HTERT RPE-1 (cell line): ENCODE measurements around the gene QRICH1.

Experiments used
- in situ Hi-C: fragments of 300-500 bp; cut with MboI; formaldehyde crosslinking; loops from 4 replicates; pipeline ENCODE4 v1.14.3; 2020; ENCODE audit warnings: low sequenced_read_pairs

Gene QRICH1

DNA sequence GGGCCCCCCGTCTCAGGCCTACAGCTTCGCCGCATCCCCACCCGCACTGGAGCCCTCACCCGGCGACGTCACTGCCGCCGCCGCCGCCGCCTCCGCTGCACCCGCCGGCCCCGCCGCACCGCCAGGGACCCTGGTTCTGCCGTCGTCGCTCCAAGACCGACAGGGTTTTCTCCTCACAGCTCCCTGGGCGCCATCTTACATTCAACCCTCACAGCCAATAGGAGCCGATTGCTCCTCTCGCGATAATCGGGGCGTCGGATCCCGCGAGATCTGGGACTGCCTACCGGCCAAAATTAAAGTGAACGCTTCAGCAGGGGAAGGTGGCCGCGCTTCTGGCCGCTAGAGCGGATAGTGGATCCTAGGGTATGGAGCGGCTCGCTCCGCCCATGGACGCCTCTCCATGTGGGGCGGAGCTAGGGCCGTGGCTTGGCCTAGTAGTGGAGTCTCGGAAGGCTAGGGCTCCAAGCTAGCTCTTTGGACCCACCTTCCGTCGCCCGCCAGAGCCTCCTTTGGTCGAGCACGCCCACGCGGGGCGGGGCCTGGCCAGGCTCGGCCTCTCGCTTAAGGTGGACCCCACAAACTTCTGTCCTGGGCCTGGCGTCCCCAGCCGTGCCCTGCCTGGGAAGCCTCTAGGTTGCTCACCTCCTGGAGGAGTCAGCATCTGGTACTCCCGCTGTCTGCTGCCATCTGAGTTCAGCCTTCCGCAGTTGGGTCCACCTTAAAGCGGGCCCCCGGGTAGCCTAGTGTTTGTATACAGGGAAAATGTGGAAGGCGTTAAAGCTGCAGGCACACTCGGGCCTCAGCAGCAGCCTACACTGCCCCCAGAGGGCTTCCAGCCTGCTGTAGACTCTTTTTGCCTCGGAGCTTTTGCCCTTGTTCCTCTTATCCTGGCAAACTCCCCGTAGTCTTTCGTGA is at the start of gene QRICH1:
Gene QRICH1 (minus strand): TSS at position 219 of the 915 bp plus-strand sequence. CDS start 17,054 bp downstream, outside the sequence.
- in situ Hi-C loops = no loop called here

DNA sequence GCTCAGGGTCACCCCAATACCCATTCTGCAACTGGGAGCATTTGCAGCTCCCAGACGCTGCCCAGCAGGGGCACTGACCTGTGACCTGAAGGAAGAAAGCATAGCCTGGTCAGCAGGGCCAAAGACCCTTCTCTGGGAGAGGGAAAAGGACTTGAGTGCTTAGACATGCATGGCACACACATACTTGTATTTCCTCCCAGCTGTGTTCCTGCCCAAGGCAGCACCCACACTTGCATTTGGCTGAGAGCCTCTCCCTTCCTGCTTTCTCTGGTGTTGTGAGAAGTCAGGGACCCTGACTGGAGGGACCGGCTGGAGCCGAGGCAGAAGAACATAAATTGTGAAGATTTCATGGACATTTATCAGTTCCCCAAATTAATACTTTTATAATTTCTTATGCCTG is 46.2 kb upstream of the QRICH1 start:
- in situ Hi-C loops = no loop called here

GRCh38 chr3:49135499-49135898 is 41.6 kb upstream of the QRICH1 start:
- in situ Hi-C loops = no loop called here

- in situ Hi-C loops = no loop called here
Measured at GRCh38 chr3:49134471-49135265, 40.8 kb upstream of the QRICH1 start.

DNA sequence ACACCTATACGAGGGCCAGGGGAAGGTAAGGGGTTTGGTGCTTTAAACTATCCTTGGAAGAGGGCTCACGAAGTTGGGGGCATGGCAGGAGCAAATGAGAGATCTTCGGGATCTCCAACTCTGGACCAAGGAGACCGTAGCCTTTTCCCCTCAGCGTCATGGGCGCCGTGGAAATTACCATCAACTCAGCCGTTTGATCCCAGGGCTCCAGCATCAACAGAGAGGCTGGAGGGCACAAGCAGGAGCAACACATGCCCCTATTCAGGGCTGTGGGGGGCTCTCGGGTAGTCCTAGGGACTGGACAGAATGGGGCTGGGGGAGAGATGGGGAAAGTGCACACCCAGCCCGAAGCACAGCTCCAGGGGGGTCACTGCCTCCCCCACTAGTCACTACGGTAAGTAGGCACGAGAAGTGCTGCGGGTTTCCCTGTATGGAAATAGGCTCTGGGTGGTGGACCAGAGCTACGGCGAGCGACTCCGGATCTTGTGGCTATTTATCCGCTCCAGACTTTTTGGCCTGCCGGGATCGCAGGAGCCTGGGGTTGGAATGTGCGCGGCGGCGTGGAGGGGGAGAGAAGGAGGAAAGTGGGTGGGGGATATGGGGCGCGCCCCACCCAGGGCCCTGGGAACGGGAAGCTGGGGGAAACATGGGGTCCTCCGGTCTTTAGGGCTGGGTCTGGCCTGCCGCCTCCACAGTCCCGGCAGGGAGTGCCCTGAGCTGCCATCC is 39.5 kb upstream of the QRICH1 start:
- in situ Hi-C loops = no loop called here

DNA sequence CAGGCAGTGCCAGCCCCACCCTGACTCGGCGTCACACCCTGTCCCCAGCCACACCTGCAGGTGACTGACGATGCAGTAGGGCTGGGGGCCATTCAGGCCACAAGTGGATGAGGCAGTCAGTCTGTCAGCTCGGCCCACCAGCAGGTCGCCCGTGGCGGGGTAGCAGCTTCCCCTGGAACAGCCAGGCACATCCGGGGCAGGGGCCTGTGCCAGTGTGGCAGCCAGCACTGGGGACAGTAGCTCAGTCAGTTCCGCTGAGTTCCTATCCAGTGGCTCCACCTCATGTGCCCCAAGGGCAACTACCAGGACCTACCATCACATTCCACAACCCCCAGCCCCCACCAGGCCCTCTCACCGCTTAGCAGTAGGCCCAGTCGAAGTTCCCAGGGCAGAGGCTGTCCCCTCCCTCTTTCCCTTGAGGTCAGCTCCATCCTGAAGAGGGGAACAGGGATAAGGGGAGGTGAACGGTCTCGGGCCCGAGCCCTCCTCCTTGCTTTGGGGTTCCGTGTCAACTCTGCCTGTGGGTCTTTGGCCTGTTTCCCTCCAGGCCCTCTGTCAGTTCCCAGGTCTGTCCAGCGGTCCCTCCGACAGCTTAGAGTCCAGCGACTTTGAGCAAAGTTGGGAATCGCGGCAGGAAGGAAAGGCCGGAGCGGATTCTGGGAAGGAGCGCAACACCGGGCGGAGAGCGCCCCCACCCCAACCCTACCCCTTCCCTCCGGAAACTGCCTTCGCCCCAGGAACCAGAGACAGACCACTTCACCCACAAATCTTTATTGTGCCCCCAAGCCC is 38.8 kb upstream of the QRICH1 start, which contains the start of gene LAMB2:
Gene LAMB2 (minus strand): TSS at position 614 of the 789 bp plus-strand sequence. CDS start 183 bp downstream, at position 431.
- in situ Hi-C loops = no loop called here

- in situ Hi-C loops = no loop called here
Measured at GRCh38 chr3:49132073-49132436, 38.2 kb upstream of the QRICH1 start.

GRCh38 chr3:49131576-49131975 is 37.7 kb upstream of the QRICH1 start:
- in situ Hi-C loops = no loop called here

GRCh38 chr3:49131040-49131439 is 37.2 kb upstream of the QRICH1 start:
- in situ Hi-C loops = no loop called here

- in situ Hi-C loops = no loop called here
Measured at GRCh38 chr3:49124991-49125670, 31.3 kb upstream of the QRICH1 start.

DNA sequence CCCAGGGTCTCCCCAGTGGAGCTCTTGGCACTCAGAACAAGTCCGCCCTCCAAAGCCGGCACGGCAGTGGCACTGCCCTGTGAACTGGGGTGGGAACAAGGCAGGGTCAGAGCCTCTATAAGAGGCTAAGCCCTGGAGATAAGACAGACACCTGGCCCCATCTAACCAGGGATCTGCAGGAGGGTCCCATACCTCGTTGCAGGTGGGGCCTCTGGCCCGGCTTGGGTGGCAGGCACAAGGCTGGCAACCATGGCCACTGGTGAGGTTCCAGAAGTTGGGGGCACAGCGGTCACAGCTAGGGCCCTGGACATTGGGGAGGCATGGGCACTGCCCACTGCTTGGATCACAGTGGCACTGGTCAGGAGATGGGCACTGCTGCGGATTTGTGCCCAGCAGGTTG is 30.3 kb upstream of the QRICH1 start:
- in situ Hi-C loops = no loop called here

GRCh38 chr3:49123687-49124086 is 29.8 kb upstream of the QRICH1 start:
- in situ Hi-C loops = no loop called here

DNA sequence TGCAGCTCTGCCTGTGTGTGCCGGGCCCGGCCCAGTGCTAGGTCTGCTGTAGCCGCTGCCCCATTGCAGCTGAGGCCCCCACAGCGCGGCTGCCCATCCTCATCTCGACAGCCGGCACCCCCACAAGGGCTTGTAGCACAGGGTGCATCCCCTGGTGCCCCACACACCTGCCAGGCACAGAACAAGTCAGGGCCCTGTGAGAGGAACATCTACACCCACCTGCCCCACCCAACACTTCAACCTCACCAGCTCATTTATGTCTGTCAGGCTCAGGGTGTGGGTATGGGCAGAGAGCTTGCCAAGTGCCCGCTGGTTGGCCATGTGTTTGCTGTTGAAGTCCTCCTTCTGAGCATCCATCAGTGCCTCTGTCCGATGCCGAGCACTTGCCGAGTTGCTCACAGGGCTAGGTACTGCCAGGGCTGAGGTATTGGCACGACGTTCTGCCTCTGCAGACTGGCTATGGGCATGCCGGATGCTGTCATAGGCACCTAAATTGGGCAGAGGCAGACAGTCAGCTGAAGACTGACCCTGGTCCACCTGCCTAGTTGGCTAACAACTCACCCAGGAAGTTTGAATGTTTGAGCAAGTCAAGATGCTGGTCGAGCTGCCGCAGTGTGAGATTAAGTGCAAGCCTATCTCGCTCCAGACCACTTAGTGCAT is 29.1 kb upstream of the QRICH1 start:
- in situ Hi-C loops = no loop called here

- in situ Hi-C loops = no loop called here
Measured at GRCh38 chr3:49122451-49122850, 28.6 kb upstream of the QRICH1 start.

- in situ Hi-C loops = no loop called here
Measured at GRCh38 chr3:49122022-49122421, 28.2 kb upstream of the QRICH1 start.

GRCh38 chr3:49121132-49121736 is 27.4 kb upstream of the QRICH1 start:
- in situ Hi-C loops = no loop called here

DNA sequence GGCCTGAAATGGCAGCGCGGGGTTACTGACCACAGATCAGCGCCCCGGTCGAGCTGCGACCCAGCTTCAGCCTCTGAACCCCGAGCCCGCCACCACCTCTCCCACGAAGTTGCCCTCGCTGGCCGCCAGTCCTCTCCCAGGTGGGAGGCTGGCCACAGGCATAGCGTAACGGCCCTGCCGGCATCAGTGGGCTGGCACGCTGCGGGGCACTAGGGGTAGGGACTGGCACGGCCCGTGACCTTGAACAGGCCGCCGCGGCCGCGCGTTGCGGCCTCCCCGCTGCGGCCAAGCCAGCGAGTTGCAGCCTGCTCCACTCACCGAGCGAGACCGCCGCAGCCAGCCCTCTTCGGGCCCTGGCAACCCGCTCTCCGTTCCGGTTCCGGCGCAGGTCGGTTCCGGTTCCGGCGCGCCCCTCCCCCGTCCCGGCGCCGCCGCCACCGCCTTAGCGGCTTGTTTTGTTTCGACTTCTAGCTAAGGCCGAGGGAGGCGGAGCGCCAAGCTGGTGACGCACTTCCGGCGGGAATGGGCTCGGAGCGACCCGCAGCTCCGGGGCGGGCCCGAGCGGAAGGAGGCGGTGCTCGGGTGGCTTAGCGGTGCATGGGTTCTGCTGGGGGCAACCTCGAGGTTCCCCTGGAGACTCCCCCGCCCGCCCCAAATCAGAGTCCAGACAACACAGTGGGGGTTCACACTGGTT is 26.7 kb upstream of the QRICH1 start, which contains the start of gene USP19:
Gene USP19 (minus strand): TSS at position 386 of the 694 bp plus-strand sequence. CDS start 1,678 bp downstream, outside the sequence.
- in situ Hi-C loops = no loop called here

DNA sequence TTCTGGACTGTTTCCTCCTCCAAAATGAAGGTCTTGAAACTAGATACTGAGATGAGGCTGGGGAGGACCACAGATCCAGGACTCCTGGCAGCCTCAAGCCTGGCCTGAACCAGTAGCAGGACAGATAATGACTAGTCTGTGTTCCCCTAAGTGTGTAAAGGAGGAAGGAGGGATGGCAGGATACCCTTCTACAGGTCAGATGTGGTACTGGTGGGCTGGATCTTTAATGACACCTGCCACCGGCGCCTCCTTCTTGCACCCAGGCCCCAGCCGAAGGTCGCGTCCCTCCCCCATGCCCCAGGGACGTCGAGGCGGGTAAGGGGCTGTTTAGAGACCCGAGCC is 26.2 kb upstream of the QRICH1 start:
- in situ Hi-C loops = no loop called here
